ENCODE results near the gene STK24.

GRCh38 chr13:98396071-98396710, 180.7 kb downstream of the STK24 start:
- TF ChIP-seq, protein P1, sequence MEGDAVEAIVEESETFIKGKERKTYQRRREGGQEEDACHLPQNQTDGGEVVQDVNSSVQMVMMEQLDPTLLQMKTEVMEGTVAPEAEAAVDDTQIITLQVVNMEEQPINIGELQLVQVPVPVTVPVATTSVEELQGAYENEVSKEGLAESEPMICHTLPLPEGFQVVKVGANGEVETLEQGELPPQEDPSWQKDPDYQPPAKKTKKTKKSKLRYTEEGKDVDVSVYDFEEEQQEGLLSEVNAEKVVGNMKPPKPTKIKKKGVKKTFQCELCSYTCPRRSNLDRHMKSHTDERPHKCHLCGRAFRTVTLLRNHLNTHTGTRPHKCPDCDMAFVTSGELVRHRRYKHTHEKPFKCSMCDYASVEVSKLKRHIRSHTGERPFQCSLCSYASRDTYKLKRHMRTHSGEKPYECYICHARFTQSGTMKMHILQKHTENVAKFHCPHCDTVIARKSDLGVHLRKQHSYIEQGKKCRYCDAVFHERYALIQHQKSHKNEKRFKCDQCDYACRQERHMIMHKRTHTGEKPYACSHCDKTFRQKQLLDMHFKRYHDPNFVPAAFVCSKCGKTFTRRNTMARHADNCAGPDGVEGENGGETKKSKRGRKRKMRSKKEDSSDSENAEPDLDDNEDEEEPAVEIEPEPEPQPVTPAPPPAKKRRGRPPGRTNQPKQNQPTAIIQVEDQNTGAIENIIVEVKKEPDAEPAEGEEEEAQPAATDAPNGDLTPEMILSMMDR (IDR thresholded peaks at IDR 0.05): no peak
- TF ChIP-seq POLR2A (IDR thresholded peaks at IDR 0.05): no peak
